GM21786 (cell line): Measurements from ENCODE around the gene RC3H2.
A peak's percentile ranks its signal among the peaks of the same experiment; 100 is the strongest.
"Not testable (repeated sequence)": the region's sequence is repeated elsewhere in the genome, so short reads cannot be mapped to it uniquely, and the experiment has no call there.

ENCODE experiments used
- ATAC-seq: cut with Tn5 transposase; IDR thresholded peaks from one replicate; pipeline ENCODE4 v1.9.1; 2021; ENCODE audit not compliant: unreplicated experiment

RC3H2 gene

DNA sequence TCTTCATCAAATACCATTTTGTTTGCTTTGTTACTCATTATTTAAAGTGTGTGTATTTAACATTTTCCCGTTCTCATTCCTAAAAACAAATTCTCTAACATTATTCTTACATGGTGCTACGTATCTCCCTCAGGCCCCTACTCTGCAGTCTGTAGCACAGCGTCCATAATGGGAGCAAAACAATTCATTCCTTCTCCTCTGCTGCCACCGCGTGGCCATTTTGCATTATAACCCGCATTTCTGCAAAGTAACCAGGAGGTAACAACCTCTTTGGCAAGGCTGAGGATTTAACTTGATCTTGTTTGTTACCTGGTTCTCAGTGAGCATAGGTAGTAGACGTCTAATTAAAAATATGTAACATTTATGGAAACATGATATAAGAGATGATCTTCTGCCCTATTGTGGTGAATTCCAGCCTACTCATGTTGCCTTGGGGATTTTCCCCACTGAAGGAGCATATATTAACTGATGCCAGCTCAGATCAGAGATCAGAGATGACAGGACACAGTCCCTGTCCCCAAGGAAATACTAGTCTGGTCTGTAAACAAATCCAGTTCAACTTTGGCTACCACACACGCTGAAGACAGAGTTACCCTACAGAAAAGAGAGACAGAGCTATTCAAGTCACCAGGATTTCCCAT is 94.7 kb downstream of the RC3H2 start:
- peak; percentile 83 for ATAC-seq

GRCh38 chr9:122809261-122809660 is 95.9 kb downstream of the RC3H2 start:
- ATAC-seq = not testable (repeated sequence)

DNA sequence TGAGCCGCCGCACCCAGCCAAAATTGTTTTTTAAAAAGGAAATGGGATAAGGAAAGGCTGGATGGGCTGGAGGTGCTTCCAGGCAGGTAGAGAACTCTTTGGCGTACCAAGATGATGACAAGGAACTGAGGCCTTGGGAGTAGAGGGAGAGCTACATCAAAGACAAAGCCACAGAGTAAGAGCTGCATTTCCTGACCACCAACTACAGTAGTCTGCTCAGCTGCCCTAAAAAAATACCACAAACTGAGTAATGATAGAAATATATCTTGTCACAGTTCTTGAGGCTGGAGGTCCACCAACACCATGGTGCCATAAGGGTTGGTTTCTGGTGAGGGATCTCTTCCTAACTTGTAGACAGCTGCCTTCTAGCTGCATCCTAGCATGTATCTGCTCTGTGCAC is 97.0 kb downstream of the RC3H2 start:
- ATAC-seq = no peak

DNA sequence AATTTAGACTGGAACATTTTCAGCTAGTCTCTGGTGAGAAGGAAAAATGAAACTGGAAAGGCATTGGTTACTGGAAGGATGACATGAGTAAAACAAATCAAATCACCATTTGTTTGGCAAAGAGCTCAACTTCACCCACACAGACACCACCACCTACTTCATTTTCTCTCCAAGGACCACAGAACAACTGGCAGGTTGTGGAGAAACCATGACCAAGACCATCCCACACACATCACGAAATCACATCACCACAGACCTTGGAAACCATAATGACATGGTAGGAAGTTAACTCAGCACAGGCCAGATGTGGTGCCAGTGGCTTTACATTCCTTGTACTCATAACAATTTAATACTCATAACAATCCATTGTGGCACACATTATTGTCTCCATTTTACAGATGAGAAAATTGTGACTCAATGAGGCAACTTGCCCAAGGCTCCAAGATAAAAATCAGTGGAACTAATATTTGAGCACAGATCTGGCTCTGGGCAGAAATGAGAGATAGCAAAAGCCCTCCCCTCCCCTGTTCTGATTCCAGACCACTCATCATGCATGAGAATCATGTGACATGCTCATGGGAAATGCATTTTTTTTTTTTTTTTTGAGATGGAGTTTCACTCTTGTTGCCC is 97.8 kb downstream of the RC3H2 start:
- no peak for ATAC-seq

- ATAC-seq = no peak
These were observed 98.5 kb downstream of the RC3H2 start for GRCh38 chr9:122806661-122807060.

GRCh38 chr9:122800066-122801060 is 104.8 kb downstream of the RC3H2 start, which contains the start of gene OR1K1:
Gene OR1K1 (plus strand): TSS chr9:122800123. CDS start chr9:122800123, 0 bp downstream.
- no peak for ATAC-seq

GRCh38 chr9:122797316-122798063 is 107.7 kb downstream of the RC3H2 start:
- no peak for ATAC-seq
